Nephron progenitor cell (in vitro differentiated cells): Measurements from ENCODE around the gene SORBS1.

Source experiments
- DNase-seq: peaks from one replicate; pipeline ENCODE4 v3.0.0; 2021
- H3K27ac Mint-ChIP-seq: 2 replicates; pipeline ENCODE4 v1.8.0; 2021; ENCODE audit warnings: mild to moderate bottlenecking, moderate library complexity, mixed read lengths
- H3K27me3 Mint-ChIP-seq: 2 replicates; pipeline ENCODE4 v1.8.0; 2021; ENCODE audit warnings: mild to moderate bottlenecking, low read depth, mixed read lengths; ENCODE audit not compliant: poor library complexity
- H3K36me3 Mint-ChIP-seq: 2 replicates; pipeline ENCODE4 v1.8.0; 2021; ENCODE audit warnings: low read depth, mixed read lengths
- H3K4me1 Mint-ChIP-seq: 2 replicates; pipeline ENCODE4 v1.8.0; 2021; ENCODE audit warnings: mixed read lengths
- H3K4me3 Mint-ChIP-seq: 2 replicates; pipeline ENCODE4 v1.8.0; 2021; ENCODE audit warnings: mild to moderate bottlenecking, moderate library complexity, mixed read lengths
- H3K9me3 Mint-ChIP-seq: 2 replicates; pipeline ENCODE4 v1.8.0; 2021; ENCODE audit warnings: mild to moderate bottlenecking, moderate library complexity, mixed read lengths
- TF ChIP-seq, protein P1 (sequence below): fragments of 200-600 bp; sonication (generic); IDR thresholded peaks from 2 replicates; pipeline ENCODE4 v1.5.0; 2021; ENCODE audit warnings: antibody characterized with exemption

Gene SORBS1

DNA sequence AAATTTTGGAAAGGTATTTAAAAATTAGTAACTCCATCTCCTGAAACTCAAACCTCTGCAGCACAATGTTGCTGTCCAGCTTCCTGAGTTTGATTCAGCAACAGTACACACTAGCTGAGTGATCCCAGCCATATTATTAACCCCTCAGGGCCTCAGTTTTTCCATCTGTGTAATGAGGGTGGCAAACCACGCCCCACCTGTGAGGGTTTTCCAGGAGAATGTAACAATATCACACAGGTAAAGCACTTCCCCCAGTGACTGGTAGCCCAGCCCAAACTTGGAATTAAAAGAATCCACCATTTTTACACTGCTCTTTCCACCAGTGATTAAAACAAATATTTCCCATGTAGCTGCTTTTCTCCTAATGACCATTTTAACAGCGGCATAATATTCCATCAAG is 122.4 kb downstream of the SORBS1 start:
- Mint-ChIP-seq H3K9me3 (no peaks in the 10 kb centered on the region), H3K36me3 (no peaks in the 10 kb centered on the region), H3K4me3 (no peak overlapping the region), H3K27me3 (no peaks in the 10 kb centered on the region), H3K4me1 (peaks cover 28% of the 10 kb centered on the region), H3K27ac (no peak overlapping the region)
- TF ChIP-seq, protein P1, sequence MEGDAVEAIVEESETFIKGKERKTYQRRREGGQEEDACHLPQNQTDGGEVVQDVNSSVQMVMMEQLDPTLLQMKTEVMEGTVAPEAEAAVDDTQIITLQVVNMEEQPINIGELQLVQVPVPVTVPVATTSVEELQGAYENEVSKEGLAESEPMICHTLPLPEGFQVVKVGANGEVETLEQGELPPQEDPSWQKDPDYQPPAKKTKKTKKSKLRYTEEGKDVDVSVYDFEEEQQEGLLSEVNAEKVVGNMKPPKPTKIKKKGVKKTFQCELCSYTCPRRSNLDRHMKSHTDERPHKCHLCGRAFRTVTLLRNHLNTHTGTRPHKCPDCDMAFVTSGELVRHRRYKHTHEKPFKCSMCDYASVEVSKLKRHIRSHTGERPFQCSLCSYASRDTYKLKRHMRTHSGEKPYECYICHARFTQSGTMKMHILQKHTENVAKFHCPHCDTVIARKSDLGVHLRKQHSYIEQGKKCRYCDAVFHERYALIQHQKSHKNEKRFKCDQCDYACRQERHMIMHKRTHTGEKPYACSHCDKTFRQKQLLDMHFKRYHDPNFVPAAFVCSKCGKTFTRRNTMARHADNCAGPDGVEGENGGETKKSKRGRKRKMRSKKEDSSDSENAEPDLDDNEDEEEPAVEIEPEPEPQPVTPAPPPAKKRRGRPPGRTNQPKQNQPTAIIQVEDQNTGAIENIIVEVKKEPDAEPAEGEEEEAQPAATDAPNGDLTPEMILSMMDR = no peak
- DNase-seq = no peak

DNA sequence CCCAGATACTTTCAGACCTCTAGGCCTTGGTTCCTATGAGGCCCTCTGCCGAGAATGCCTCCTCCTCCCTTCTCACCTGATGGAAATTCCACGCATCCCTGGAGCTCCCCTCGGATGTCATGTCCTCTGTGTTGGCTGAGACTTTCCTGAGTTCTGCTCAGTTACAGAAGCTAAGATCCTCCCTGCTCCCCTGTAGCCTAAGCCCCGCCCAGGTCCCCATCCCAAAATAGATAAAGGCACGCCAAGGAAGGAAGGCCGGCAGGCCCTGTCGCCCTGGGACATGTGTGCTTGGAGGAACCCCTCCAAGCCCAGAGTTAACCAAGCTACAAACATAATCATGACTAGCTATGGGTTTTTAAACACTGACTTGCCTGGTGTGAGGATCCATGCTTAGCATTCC is 123.5 kb downstream of the SORBS1 start:
- no peaks in the 10 kb centered on the region for H3K9me3 Mint-ChIP-seq
- H3K4me1 Mint-ChIP-seq = peaks cover 39% of the 10 kb centered on the region
- peak overlapping the region; percentile 45 for H3K27ac Mint-ChIP-seq
- H3K4me3 Mint-ChIP-seq = no peak overlapping the region
- no peaks in the 10 kb centered on the region for H3K27me3 Mint-ChIP-seq
- TF ChIP-seq, protein P1 = no peak
- DNase-seq = no peak
- no peaks in the 10 kb centered on the region for H3K36me3 Mint-ChIP-seq

DNA sequence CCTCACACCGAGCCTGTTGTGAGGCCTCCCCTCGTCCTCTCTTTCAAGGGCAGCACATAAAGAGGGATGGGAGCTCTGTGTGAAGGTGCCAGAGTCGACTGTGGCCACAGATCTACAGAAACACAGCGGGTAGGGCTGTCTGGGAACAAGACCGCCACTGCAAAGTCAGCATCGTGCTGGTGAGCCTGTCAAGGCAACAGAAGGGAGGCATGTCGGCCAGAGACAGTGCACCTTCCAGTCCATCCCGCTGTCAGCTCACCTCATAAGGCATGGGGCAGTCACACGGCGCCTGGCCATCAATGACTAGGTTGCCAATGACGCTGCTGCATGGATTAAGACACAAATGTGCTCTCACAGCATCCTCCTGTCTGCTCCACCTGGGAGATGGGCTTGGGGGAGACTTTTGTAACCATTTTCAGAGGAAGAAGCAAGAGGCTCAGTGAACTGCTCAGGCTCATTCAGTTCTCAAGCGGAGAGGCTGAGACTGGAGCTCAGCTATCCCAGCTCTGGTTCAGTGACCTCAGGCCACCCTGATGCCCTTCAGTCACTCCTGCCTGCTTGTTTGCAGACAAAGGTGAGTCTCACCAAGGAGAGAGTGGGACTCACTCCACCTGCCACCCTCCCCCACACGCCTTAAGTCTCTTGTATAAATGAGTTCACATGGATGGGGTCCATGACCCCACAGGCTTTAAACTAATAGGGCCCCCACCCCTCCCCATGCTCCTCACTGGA is 125.5 kb downstream of the SORBS1 start:
- Mint-ChIP-seq H3K36me3 (no peaks in the 10 kb centered on the region), H3K4me3 (no peak overlapping the region), H3K27me3 (no peaks in the 10 kb centered on the region), H3K27ac (peak overlapping the region; percentile 48), H3K9me3 (no peaks in the 10 kb centered on the region), H3K4me1 (peaks cover 57% of the 10 kb centered on the region)
- no peak for DNase-seq
- TF ChIP-seq, protein P1 = no peak

DNA sequence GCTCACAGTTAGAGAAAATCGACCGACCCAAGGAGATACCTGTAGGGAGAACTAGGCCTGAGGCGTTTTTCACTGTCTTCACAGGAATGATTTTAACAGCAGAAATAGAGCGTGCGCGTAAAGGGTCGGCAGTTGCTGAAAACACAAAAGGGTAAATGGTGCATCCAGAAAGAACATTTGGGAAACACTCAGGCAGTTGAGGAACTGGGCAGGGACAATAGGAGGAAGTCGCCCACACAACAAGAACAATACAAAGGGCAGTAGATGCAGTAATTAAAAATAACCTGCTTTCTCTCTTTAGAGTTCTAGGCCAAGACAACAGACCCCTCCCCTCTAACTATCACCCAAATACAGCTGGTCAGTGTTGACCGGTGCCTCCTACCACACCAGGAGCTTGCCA is 126.6 kb downstream of the SORBS1 start:
- Mint-ChIP-seq H3K27ac (no peak overlapping the region), H3K4me1 (peaks cover 57% of the 10 kb centered on the region), H3K9me3 (no peaks in the 10 kb centered on the region), H3K36me3 (no peaks in the 10 kb centered on the region), H3K27me3 (no peaks in the 10 kb centered on the region), H3K4me3 (no peak overlapping the region)
- no peak for DNase-seq
- TF ChIP-seq, protein P1 = no peak

DNA sequence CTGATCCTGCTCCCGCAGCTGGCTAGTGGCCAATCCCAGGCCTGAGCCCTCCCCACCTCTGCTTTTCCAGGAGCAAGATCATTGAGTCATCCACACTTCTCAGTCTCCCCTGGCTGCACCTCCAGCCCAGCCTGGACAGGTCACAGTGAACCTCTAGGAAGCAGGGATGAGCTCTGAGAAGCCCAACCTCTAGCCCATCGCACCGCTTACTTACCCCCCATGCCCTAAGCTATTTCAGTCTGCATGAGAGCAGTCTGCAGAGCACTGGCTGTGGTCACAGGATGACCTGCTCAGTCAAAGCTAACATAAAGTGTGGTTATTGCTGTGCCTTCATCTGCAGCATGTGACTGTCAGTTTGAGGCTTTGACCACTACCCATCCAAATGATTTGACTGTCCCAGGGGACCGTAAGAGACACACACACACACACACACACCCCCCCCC is 129.2 kb downstream of the SORBS1 start:
- TF ChIP-seq, protein P1 = no peak
- H3K36me3 Mint-ChIP-seq = peaks cover 4% of the 10 kb centered on the region
- H3K9me3 Mint-ChIP-seq = no peaks in the 10 kb centered on the region
- DNase-seq = no peak
- peaks cover 57% of the 10 kb centered on the region for H3K4me1 Mint-ChIP-seq
- H3K4me3 Mint-ChIP-seq = no peak overlapping the region
- H3K27me3 Mint-ChIP-seq = no peaks in the 10 kb centered on the region
- peak overlapping the region; percentile 64 for H3K27ac Mint-ChIP-seq
